Astrocyte (in vitro differentiated cells and primary cell): ENCODE measurements around the gene CSF1. TPM values are rescaled to one million over a fixed set of nuclear protein-coding genes. Genes with fewer than 3 reads are reported as not detected.

Source experiments
- DNase-seq: peaks from one replicate; pipeline ENCODE4 v3.0.0-alpha.2; 2010; ENCODE audit warnings: low read depth
- FAIRE-seq: peaks from 2 replicates; lab custom pipeline; 2011; peaks lifted over from hg19 to GRCh38; lab: Jason Lieb, UNC
- H2AFZ ChIP-seq: 2 replicates; pipeline ENCODE4 v1.6.0; 2012; ENCODE audit warnings: low read depth, low read length, inconsistent platforms
- H3K27ac ChIP-seq: 2 replicates; pipeline ENCODE4 v1.5.1; 2011; ENCODE audit warnings: low read depth, low read length, inconsistent platforms
- H3K27me3 ChIP-seq: 2 replicates; pipeline ENCODE4 v1.6.0; 2011; ENCODE audit warnings: low read length, inconsistent platforms; ENCODE audit not compliant: insufficient read depth
- H3K36me3 ChIP-seq: 2 replicates; pipeline ENCODE4 v1.5.1; 2011; ENCODE audit warnings: low read length, inconsistent platforms; ENCODE audit not compliant: insufficient read depth
- H3K4me1 ChIP-seq: 2 replicates; pipeline ENCODE4 v1.5.1; 2011; ENCODE audit warnings: low read length, inconsistent platforms; ENCODE audit not compliant: insufficient read depth
- H3K4me2 ChIP-seq: 2 replicates; pipeline ENCODE4 v1.6.0; 2012; ENCODE audit warnings: low read length, inconsistent platforms
- H3K4me3 ChIP-seq: 2 replicates; pipeline ENCODE4 v1.5.1; 2011; ENCODE audit warnings: low read depth, mild to moderate bottlenecking, low read length, inconsistent platforms; ENCODE audit not compliant: insufficient read depth
- H3K79me2 ChIP-seq: 2 replicates; pipeline ENCODE4 v1.6.0; 2012; ENCODE audit warnings: mild to moderate bottlenecking, low read length, inconsistent platforms; ENCODE audit not compliant: insufficient read depth
- H3K9ac ChIP-seq: 2 replicates; pipeline ENCODE4 v1.6.0; 2012; ENCODE audit warnings: mild to moderate bottlenecking, low read length, inconsistent platforms
- H3K9me3 ChIP-seq: 2 replicates; pipeline ENCODE4 v1.5.1; 2012; ENCODE audit warnings: low read depth, mild to moderate bottlenecking, low read length, inconsistent platforms; ENCODE audit not compliant: insufficient read depth
- H4K20me1 ChIP-seq: 2 replicates; pipeline ENCODE4 v1.6.0; 2012; ENCODE audit warnings: low read length, inconsistent platforms; ENCODE audit not compliant: insufficient read depth
- H3K27ac Mint-ChIP-seq: one replicate; pipeline ENCODE4 v1.8.0; 2021; ENCODE audit warnings: mild to moderate bottlenecking, mixed read lengths; ENCODE audit not compliant: unreplicated experiment
- H3K27me3 Mint-ChIP-seq: one replicate; pipeline ENCODE4 v1.8.0; 2021; ENCODE audit warnings: low read depth, mixed read lengths; ENCODE audit not compliant: unreplicated experiment
- H3K36me3 Mint-ChIP-seq: one replicate; pipeline ENCODE4 v1.8.0; 2021; ENCODE audit warnings: low read depth, mixed read lengths; ENCODE audit not compliant: unreplicated experiment
- H3K4me1 Mint-ChIP-seq: one replicate; pipeline ENCODE4 v1.8.0; 2021; ENCODE audit warnings: low read depth, mixed read lengths; ENCODE audit not compliant: unreplicated experiment
- H3K4me3 Mint-ChIP-seq: one replicate; pipeline ENCODE4 v1.8.0; 2021; ENCODE audit warnings: mild to moderate bottlenecking, moderate library complexity, mixed read lengths; ENCODE audit not compliant: unreplicated experiment
- H3K9me3 Mint-ChIP-seq: one replicate; pipeline ENCODE4 v1.8.0; 2021; ENCODE audit warnings: mild to moderate bottlenecking, mixed read lengths; ENCODE audit not compliant: unreplicated experiment
- EZH2 ChIP-seq: IDR thresholded peaks from 2 replicates; pipeline ENCODE4 v1.6.1; 2012; ENCODE audit warnings: mild to moderate bottlenecking, low read length, inconsistent platforms; ENCODE audit not compliant: insufficient read depth
- total RNA-seq: library from RNA; stranded (reverse); gene quantifications from 2 replicates; pipeline ENCODE4 v1.2.1, GENCODE V29; 2021
- TF ChIP-seq, protein P1 (sequence below): IDR thresholded peaks from 2 replicates; pipeline ENCODE4 v1.5.1; 2011; ENCODE audit warnings: low read depth, mild to moderate bottlenecking, inconsistent platforms, low read length, moderate library complexity; ENCODE audit not compliant: insufficient read depth

Gene CSF1
- total RNA-seq, 1 donor from 2014 or later: 12.3 TPM

DNA sequence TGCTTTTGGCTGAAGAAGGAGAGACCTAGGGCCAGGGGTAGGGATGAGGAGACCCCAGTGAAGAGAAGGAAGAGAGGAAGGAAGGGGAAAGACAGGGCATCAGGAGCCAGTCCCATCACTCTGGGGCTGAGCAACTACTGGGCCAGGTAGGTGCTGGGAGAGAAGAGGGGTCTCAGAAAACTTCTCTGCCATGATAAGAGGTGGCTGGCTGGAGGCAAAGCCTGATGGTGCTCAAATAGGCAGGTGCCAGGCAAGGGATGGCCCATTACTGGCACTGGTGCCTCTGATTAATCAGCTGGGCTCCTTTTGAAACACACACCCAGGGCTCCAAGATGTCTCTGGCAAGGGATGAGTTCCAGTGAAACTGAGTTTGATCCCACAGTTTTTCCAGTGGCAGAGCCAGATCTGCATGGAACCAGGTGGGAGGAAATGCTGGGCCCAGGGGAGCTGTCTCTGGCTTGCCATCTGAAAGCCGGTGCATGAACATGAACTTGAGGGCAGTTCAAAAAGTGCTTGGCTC is 2.8 kb downstream of the CSF1 start:
- H3K4me3 Mint-ChIP-seq: peak overlapping the region; percentile 5
- Histone ChIP-seq H2AFZ (no peak overlapping the region), H3K79me2 (peaks cover 36% of the 10 kb centered on the region), H3K4me2 (peak overlapping the region; percentile 97), H3K4me3 (no peak overlapping the region), H3K36me3 (no peaks in the 10 kb centered on the region), H3K27me3 (peaks cover 5% of the 10 kb centered on the region), H3K4me1 (peaks cover 24% of the 10 kb centered on the region), H3K27ac (no peak overlapping the region), H3K9ac (no peak overlapping the region), H3K9me3 (no peaks in the 10 kb centered on the region), H4K20me1 (peaks cover 58% of the 10 kb centered on the region)
- peaks cover 57% of the 10 kb centered on the region for H3K27me3 Mint-ChIP-seq
- H3K36me3 Mint-ChIP-seq: peaks cover 45% of the 10 kb centered on the region
- DNase-seq: no peak
- no peak overlapping the region for H3K27ac Mint-ChIP-seq
- no peak for FAIRE-seq
- TF ChIP-seq, protein P1, sequence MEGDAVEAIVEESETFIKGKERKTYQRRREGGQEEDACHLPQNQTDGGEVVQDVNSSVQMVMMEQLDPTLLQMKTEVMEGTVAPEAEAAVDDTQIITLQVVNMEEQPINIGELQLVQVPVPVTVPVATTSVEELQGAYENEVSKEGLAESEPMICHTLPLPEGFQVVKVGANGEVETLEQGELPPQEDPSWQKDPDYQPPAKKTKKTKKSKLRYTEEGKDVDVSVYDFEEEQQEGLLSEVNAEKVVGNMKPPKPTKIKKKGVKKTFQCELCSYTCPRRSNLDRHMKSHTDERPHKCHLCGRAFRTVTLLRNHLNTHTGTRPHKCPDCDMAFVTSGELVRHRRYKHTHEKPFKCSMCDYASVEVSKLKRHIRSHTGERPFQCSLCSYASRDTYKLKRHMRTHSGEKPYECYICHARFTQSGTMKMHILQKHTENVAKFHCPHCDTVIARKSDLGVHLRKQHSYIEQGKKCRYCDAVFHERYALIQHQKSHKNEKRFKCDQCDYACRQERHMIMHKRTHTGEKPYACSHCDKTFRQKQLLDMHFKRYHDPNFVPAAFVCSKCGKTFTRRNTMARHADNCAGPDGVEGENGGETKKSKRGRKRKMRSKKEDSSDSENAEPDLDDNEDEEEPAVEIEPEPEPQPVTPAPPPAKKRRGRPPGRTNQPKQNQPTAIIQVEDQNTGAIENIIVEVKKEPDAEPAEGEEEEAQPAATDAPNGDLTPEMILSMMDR: no peak
- no peak for TF ChIP-seq EZH2
- peaks cover 12% of the 10 kb centered on the region for H3K4me1 Mint-ChIP-seq
- H3K9me3 Mint-ChIP-seq: peaks cover 7% of the 10 kb centered on the region

DNA sequence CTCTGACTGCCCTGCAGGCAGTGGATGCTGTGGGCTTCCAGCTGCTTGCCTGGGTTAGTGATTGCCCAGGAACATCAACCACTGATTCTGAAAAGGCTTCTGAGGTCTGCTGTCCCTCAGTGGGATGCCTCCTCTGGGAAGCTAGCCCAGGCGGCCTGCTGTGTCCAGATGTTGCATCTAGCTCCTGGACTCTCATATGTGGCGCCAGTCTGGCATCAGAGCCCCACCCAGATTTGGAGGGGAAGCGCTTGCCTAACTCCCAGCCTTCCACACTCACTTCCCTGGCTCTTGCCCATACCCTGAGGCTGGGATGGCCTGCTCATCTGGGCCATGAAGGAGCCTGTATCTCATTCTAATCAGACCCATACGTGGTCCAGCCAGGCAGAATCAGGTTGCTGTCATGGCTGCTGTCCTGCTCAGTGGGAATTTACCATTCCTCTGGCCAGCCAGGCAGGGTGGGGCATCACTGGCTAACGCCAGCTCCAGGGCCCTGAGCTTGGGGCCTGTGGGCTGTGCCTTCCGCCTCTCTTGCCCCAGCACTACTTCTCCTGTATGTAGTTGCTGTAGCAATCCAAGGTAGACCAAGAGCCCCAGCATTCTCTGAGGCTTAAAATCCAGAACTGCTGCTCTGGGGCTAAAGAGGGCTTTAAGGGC is 4.1 kb downstream of the CSF1 start:
- no peak for DNase-seq
- peaks cover 46% of the 10 kb centered on the region for H3K27me3 Mint-ChIP-seq
- TF ChIP-seq EZH2: no peak
- TF ChIP-seq, protein P1: no peak
- Histone ChIP-seq H3K4me1 (peaks cover 24% of the 10 kb centered on the region), H3K9me3 (no peaks in the 10 kb centered on the region), H3K4me2 (no peak overlapping the region), H3K27me3 (no peaks in the 10 kb centered on the region), H4K20me1 (peaks cover 58% of the 10 kb centered on the region), H3K9ac (no peak overlapping the region), H3K79me2 (peaks cover 36% of the 10 kb centered on the region), H3K4me3 (no peak overlapping the region), H3K36me3 (peaks cover 3% of the 10 kb centered on the region), H3K27ac (no peak overlapping the region), H2AFZ (no peak overlapping the region)
- H3K9me3 Mint-ChIP-seq: peaks cover 7% of the 10 kb centered on the region
- peaks cover 53% of the 10 kb centered on the region for H3K36me3 Mint-ChIP-seq
- FAIRE-seq: no peak
- peaks cover 12% of the 10 kb centered on the region for H3K4me1 Mint-ChIP-seq
- no peak overlapping the region for H3K27ac Mint-ChIP-seq
- H3K4me3 Mint-ChIP-seq: no peak overlapping the region
